H1 (cell line): ENCODE results near the gene TMEM130. TPM values are rescaled to one million over a fixed set of nuclear protein-coding genes. Genes with fewer than 3 reads are reported as not detected.

ENCODE experiments used
- BACH1 ChIP-seq: IDR thresholded peaks from 2 replicates; pipeline ENCODE4 v1.6.1; 2012; ENCODE audit warnings: low read length, improper control_type of control experiment
- KDM4A ChIP-seq: IDR thresholded peaks from one replicate; pipeline ENCODE4 v1.7.1; 2012; ENCODE audit warnings: low read depth, mild to moderate bottlenecking, moderate library complexity, low read length, inconsistent platforms; ENCODE audit not compliant: severe bottlenecking
- polyA plus RNA-seq, 7 experiments: library from polyadenylated mRNA; depleted of rRNA in 3 of 7; stranded (reverse) in 5 of 7; unstranded in 2 of 7; fragments of >200 nt in 5 of 7; fragments of 200-250 nt in 2 of 7; gene quantifications; 1 replicate in 5 of 7; 2 replicates in 1 of 7; 4 replicates in 1 of 7; pipeline versions ENCODE4 v1.2.1 to v1.2.3, GENCODE V29; 2011 to 2013; ENCODE audit warnings: missing spikeins in 2 of 7, mixed read lengths in 2 of 7
- total RNA-seq: library from RNA; stranded (reverse); fragmentation: NEBNext Ultra II Directional; extraction: Animal tissue kit (Norgen Biotek cat#: 25700); gene quantifications from 2 replicates; pipeline ENCODE4 v1.2.1, GENCODE V29; 2021

TMEM130 gene
- total and polyA plus RNA-seq, 2 of the 8 experiments (the other 6 are each of a cell fraction or from before 2014, with no cell fraction given) = 2.9 to 6.6 TPM

DNA sequence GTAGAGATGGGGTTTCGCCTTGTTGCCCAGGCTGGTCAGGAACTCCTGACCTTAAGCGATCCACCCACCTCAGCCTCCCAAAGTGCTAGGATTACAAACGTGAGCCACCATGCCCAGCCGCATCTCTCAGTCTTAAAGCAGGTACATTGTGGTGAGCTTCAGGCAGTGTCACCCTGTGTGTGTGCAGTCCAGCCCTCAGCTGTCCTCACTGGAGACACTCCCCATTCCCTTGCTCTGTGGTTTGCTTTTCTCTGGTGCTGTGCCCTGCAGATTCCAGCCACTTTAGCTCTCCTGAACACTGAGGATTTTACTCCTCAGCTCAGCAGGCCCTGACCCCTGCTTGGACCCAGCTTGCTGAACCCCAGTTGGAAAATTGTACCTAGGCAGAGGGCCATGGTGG, 14.6 kb upstream of the TMEM130 start (continued):
- no peak for TF ChIP-seq KDM4A
- no peak for TF ChIP-seq BACH1
- TF ChIP-seq, all 59 proteins: peak for 0
